Keratinocyte (primary cell): ENCODE data around the gene ANTKMT. TPM values are rescaled to one million over a fixed set of nuclear protein-coding genes. Genes with fewer than 3 reads are reported as not detected.

ENCODE experiments used
- DNase-seq: peaks from one replicate; pipeline ENCODE4 v3.0.0-alpha.2; 2011; ENCODE audit warnings: low read depth, missing footprints, low spot score
- FAIRE-seq: peaks from 2 replicates; lab custom pipeline; 2011; peaks lifted over from hg19 to GRCh38; lab: Jason Lieb, UNC
- H2AFZ ChIP-seq: 2 replicates; pipeline ENCODE4 v1.6.0; 2012; ENCODE audit warnings: low read length, control low read depth, inconsistent platforms; ENCODE audit not compliant: control insufficient read depth
- H3K27ac ChIP-seq: 2 replicates; pipeline ENCODE4 v1.5.1; 2011; ENCODE audit warnings: low read length; ENCODE audit not compliant: control insufficient read depth, insufficient read depth
- H3K27me3 ChIP-seq: 3 replicates; pipeline ENCODE4 v1.6.0; 2011; ENCODE audit warnings: low read length; ENCODE audit not compliant: control insufficient read depth, insufficient read depth; ENCODE audit errors: extremely low read depth
- H3K36me3 ChIP-seq, 2 experiments: 2 replicates in 1 of 2; 3 replicates in 1 of 2; pipeline ENCODE4 v1.5.1; 2011; ENCODE audit warnings: low read length in 2 of 2, mild to moderate bottlenecking in 1 of 2; ENCODE audit not compliant: control insufficient read depth in 2 of 2, insufficient read depth in 2 of 2; ENCODE audit errors: extremely low read depth in 1 of 2
- H3K4me1 ChIP-seq: 3 replicates; pipeline ENCODE4 v1.5.1; 2011; ENCODE audit warnings: low read length; ENCODE audit not compliant: control insufficient read depth, insufficient read depth; ENCODE audit errors: extremely low read depth
- H3K4me2 ChIP-seq: 3 replicates; pipeline ENCODE4 v1.6.0; 2011; ENCODE audit warnings: low read depth, low read length; ENCODE audit not compliant: control insufficient read depth, insufficient read depth; ENCODE audit errors: extremely low read depth
- H3K4me3 ChIP-seq, 3 experiments: fragments of 200-600 bp in 1 of 3; sonication (generic) in 1 of 3; 2 replicates in 2 of 3; 3 replicates in 1 of 3; pipeline ENCODE4 v1.5.1; 2011 to 2016; ENCODE audit warnings: low read length in 3 of 3, mild to moderate bottlenecking in 3 of 3, control low read depth in 2 of 3, inconsistent platforms in 1 of 3, low read depth in 1 of 3, mixed read lengths in 1 of 3, mixed run types in 1 of 3, moderate library complexity in 1 of 3; ENCODE audit not compliant: control insufficient read depth in 2 of 3, insufficient read depth in 2 of 3; ENCODE audit errors: extremely low read depth in 1 of 3
- H3K79me2 ChIP-seq: 2 replicates; pipeline ENCODE4 v1.6.0; 2012; ENCODE audit warnings: low read length; ENCODE audit not compliant: control insufficient read depth, insufficient read depth
- H3K9ac ChIP-seq: 3 replicates; pipeline ENCODE4 v1.6.0; 2011; ENCODE audit warnings: low read length; ENCODE audit not compliant: control insufficient read depth, insufficient read depth; ENCODE audit errors: extremely low read depth
- H3K9me1 ChIP-seq: 3 replicates; pipeline ENCODE4 v1.6.0; 2011; ENCODE audit warnings: low read length; ENCODE audit not compliant: control insufficient read depth, insufficient read depth; ENCODE audit errors: extremely low read depth
- H3K9me3 ChIP-seq: 2 replicates; pipeline ENCODE4 v1.5.1; 2012; ENCODE audit warnings: low read depth, low read length; ENCODE audit not compliant: control insufficient read depth
- H4K20me1 ChIP-seq: 3 replicates; pipeline ENCODE4 v1.6.0; 2011; ENCODE audit warnings: low read length; ENCODE audit not compliant: control insufficient read depth, insufficient read depth; ENCODE audit errors: extremely low read depth
- EZH2 ChIP-seq: IDR thresholded peaks from one replicate; pipeline ENCODE4 v1.6.1; 2012; ENCODE audit warnings: inconsistent platforms, mild to moderate bottlenecking, low read length, moderate library complexity
- dilution Hi-C: fragments of 300-500 bp; cut with MboI; formaldehyde crosslinking; loops from one replicate; pipeline ENCODE4 v1.7.0; 2020; ENCODE audit warnings: low sequenced_read_pairs; ENCODE audit not compliant: extremely low pct_ligation_motif_present
- polyA plus RNA-seq, 5 experiments: library from polyadenylated mRNA; depleted of rRNA in 3 of 5; stranded (reverse) in 3 of 5; stranded (forward) in 1 of 5; unstranded in 1 of 5; fragments of >200 nt; gene quantifications; 1 replicate in 1 of 5; 2 replicates in 3 of 5; 3 replicates in 1 of 5; pipeline versions ENCODE4 v1.2.1 to v1.2.3, GENCODE V29; 2011 to 2012; ENCODE audit warnings: missing spikeins in 2 of 5, low read depth in 1 of 5, low replicate concordance in 1 of 5
- TF ChIP-seq, protein P1 (sequence below), 3 experiments: IDR thresholded peaks in 1 of 3; conservative IDR thresholded peaks in 1 of 3; optimal IDR thresholded peaks in 1 of 3; 2 replicates in 2 of 3; 3 replicates in 1 of 3; pipeline versions ENCODE3 to v1.5.1; 2011; ENCODE audit warnings: low read length in 3 of 3, mild to moderate bottlenecking in 3 of 3, moderate library complexity in 2 of 3, control low read depth in 1 of 3, inconsistent platforms in 1 of 3; ENCODE audit not compliant: insufficient read depth in 2 of 3; ENCODE audit errors: extremely low read depth in 1 of 3

The ANTKMT gene
- polyA plus RNA-seq, 1 donor (not counting 4 experiments of a cell fraction or from before 2014, with no cell fraction given): 5.6 TPM

DNA sequence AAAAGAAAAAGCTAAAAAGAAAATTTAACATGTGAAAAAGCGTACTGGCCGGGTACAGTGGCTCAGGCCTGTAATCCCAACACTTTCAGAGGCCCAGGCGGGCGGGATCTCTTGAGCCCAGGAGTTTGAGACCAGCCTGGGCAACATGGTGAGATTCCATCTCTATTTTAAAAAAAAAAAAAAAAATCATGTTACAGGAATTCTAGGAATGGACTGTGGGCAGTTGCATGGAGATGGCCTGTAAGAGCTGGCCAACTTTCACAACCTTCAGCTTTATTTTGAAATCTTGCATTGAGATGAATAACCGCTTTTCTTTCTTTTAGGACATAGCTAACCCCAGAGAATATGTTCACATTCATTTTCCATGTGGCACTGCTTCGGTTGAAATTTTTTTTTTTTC is 28.1 kb downstream of the ANTKMT start:
- Histone ChIP-seq H4K20me1 (no peaks in the 10 kb centered on the region), H3K79me2 (no peaks in the 10 kb centered on the region), H3K27me3 (peaks cover 9% of the 10 kb centered on the region), H3K4me3 (no peak overlapping the region), H2AFZ (no peak overlapping the region), H3K27ac (no peak overlapping the region), H3K9ac (no peak overlapping the region), H3K9me3 (no peaks in the 10 kb centered on the region), H3K4me1 (peaks cover under 1% of the 10 kb centered on the region), H3K36me3 (no peaks in the 10 kb centered on the region), H3K9me1 (no peaks in the 10 kb centered on the region), H3K4me2 (no peak overlapping the region)
- TF ChIP-seq EZH2: no peak
- TF ChIP-seq, protein P1, sequence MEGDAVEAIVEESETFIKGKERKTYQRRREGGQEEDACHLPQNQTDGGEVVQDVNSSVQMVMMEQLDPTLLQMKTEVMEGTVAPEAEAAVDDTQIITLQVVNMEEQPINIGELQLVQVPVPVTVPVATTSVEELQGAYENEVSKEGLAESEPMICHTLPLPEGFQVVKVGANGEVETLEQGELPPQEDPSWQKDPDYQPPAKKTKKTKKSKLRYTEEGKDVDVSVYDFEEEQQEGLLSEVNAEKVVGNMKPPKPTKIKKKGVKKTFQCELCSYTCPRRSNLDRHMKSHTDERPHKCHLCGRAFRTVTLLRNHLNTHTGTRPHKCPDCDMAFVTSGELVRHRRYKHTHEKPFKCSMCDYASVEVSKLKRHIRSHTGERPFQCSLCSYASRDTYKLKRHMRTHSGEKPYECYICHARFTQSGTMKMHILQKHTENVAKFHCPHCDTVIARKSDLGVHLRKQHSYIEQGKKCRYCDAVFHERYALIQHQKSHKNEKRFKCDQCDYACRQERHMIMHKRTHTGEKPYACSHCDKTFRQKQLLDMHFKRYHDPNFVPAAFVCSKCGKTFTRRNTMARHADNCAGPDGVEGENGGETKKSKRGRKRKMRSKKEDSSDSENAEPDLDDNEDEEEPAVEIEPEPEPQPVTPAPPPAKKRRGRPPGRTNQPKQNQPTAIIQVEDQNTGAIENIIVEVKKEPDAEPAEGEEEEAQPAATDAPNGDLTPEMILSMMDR (optimal IDR thresholded peaks at IDR 0.05 in 1 of 3, IDR thresholded peaks at IDR 0.05 in 1 of 3, conservative IDR thresholded peaks at IDR 0.05 in 1 of 3; ENCODE audit: extremely low read depth in 1 of 3, insufficient read depth in 2 of 3, low read length in 3 of 3): no peak
- dilution Hi-C loops: no loop called here
- DNase-seq: no peak
- FAIRE-seq: no peak

DNA sequence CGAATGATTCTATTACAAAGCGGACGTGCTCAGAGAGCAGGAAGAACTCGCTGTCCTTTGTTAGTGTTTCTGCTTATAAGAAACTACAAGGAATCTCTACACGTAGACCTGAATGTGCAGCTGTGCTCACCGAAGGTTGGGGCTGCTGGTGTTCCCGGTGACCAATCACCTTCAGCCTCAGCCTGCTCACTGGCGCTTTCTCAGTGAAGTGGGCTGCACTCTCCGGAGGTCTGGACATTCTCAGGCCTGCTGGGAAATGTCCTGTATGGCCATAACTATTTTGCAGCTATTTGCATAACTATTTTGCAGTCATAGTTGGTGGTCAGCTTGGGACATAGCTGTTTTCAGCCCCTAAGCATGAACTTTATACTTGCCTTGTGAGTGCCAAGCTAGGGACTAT is 29.5 kb downstream of the ANTKMT start:
- H3K27ac ChIP-seq: no peak overlapping the region
- H3K4me3 ChIP-seq: no peak overlapping the region
- no peak overlapping the region for H3K4me2 ChIP-seq
- FAIRE-seq (no peak), DNase-seq (no peak)
- H4K20me1 ChIP-seq: no peaks in the 10 kb centered on the region
- no peak overlapping the region for H2AFZ ChIP-seq
- H3K9me1 ChIP-seq: no peaks in the 10 kb centered on the region
- no peaks in the 10 kb centered on the region for H3K79me2 ChIP-seq
- dilution Hi-C loops: no loop called here
- H3K4me1 ChIP-seq: peaks cover 2% of the 10 kb centered on the region
- no peaks in the 10 kb centered on the region for H3K9me3 ChIP-seq
- H3K9ac ChIP-seq: no peak overlapping the region
- H3K27me3 ChIP-seq: peaks cover 9% of the 10 kb centered on the region
- H3K36me3 ChIP-seq: no peaks in the 10 kb centered on the region
- TF ChIP-seq, protein P1 (optimal IDR thresholded peaks at IDR 0.05 in 1 of 3, IDR thresholded peaks at IDR 0.05 in 1 of 3, conservative IDR thresholded peaks at IDR 0.05 in 1 of 3; ENCODE audit: extremely low read depth in 1 of 3, insufficient read depth in 2 of 3, low read length in 3 of 3): no peak
- no peak for TF ChIP-seq EZH2
